Prostate gland (tissue), 2 donors: ENCODE data around the gene DSCAML1. TPM values are rescaled to one million over a fixed set of nuclear protein-coding genes. Genes with fewer than 3 reads are reported as not detected.
"Not testable (repeated sequence)": the region's sequence is repeated elsewhere in the genome, so short reads cannot be mapped to it uniquely, and the experiment has no call there.

Experiments used
- DNase-seq: peaks from one replicate; pipeline ENCODE4 v3.0.0-alpha.2; 2019; ENCODE audit warnings: low spot score
- H3K27ac ChIP-seq, 2 donors: fragments of 200-600 bp; sonication (generic); 2 replicates each; pipeline ENCODE4 v1.5.1; 2017 to 2019
- H3K27me3 ChIP-seq: fragments of 200-600 bp; sonication (generic); replicated peaks from 2 replicates; pipeline ENCODE4 v1.5.1; 2019; ENCODE audit not compliant: insufficient read depth
- H3K36me3 ChIP-seq, 2 donors: fragments of 200-600 bp; sonication (generic); 1 replicate in 1 of 2; 2 replicates in 1 of 2; pipeline versions ENCODE4 v1.5.1 to v1.8.1; 2017 to 2019
- H3K4me1 ChIP-seq: fragments of 200-600 bp; sonication (generic); replicated peaks from 2 replicates; pipeline ENCODE4 v1.5.1; 2019
- H3K4me3 ChIP-seq, 2 donors: fragments of 200-600 bp; sonication (generic); 2 replicates each; pipeline ENCODE4 v1.5.1; 2017 to 2019
- H3K9me3 ChIP-seq: fragments of 200-600 bp; sonication (generic); 2 replicates; pipeline ENCODE4 v1.5.1; 2017
- POLR2A ChIP-seq: fragments of 450-650 bp; IDR thresholded peaks from one replicate; pipeline ENCODE4 v1.6.1; 2016; ENCODE audit warnings: antibody characterized with exemption, mild to moderate bottlenecking
- POLR2AphosphoS5 ChIP-seq: sonication (generic); formaldehyde crosslinking; IDR thresholded peaks from one replicate; pipeline ENCODE4 v1.6.1; 2017; ENCODE audit warnings: antibody characterized with exemption
- WGBS: methylation state at CpG from one replicate; pipeline ENCODE4 v1.1.5; 2018; 5-methylcytosine and 5-hydroxymethylcytosine counted together
- intact Hi-C: fragments of 100-400 bp; cut with DNase I; formaldehyde crosslinking; loops from one replicate; pipeline ENCODE4 v1.14.2; 2022
- total RNA-seq, 2 donors: library from RNA; depleted of rRNA; stranded (reverse); fragments of >200 nt; gene quantifications; one replicate each; pipeline ENCODE4 v1.1.0, GENCODE V29; 2016
- TF ChIP-seq, protein P1 (sequence below), 4 experiments: fragments of 200-600 bp in 2 of 4; fragments of 450-650 bp in 2 of 4; sonication (generic) in 2 of 4; IDR thresholded peaks; 1 replicate in 3 of 4; 2 replicates in 1 of 4; pipeline ENCODE4 v1.5.1; 2016 to 2019; ENCODE audit warnings: antibody characterized with exemption in 4 of 4, mild to moderate bottlenecking in 2 of 4, moderate library complexity in 2 of 4

DSCAML1 gene
- total RNA-seq, 2 donors from 2014 or later = 0.14 to 2.8 TPM

DNA sequence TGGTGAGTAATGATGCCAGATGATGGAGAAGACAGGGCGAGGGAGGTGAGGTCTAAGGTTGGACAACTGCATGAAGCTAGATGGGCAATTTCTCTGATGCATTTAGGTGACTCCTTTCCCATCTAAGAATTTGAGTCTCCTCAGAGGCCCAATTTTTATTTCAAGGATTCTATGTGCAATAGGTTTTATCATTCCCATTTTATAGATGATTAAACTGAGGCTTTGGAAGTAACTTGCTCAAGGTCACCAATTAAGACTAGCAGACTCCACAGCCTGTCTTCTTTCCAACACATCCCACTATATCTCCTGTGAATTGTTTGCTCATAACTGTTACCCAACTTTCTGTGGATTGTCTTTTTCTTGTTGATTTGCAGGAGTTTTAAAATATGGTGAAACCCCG is 28.5 kb downstream of the DSCAML1 start:
- no peaks in the 10 kb centered on the region for H3K9me3 ChIP-seq
- intact Hi-C loops = no loop called here
- no peaks in the 10 kb centered on the region for H3K4me1 ChIP-seq
- no peak overlapping the region for H3K4me3 ChIP-seq
- WGBS = 97% methylated on average over 2 of the region's 2 CpGs
- H3K27me3 ChIP-seq = no peaks in the 10 kb centered on the region
- DNase-seq = no peak
- TF ChIP-seq, protein P1, sequence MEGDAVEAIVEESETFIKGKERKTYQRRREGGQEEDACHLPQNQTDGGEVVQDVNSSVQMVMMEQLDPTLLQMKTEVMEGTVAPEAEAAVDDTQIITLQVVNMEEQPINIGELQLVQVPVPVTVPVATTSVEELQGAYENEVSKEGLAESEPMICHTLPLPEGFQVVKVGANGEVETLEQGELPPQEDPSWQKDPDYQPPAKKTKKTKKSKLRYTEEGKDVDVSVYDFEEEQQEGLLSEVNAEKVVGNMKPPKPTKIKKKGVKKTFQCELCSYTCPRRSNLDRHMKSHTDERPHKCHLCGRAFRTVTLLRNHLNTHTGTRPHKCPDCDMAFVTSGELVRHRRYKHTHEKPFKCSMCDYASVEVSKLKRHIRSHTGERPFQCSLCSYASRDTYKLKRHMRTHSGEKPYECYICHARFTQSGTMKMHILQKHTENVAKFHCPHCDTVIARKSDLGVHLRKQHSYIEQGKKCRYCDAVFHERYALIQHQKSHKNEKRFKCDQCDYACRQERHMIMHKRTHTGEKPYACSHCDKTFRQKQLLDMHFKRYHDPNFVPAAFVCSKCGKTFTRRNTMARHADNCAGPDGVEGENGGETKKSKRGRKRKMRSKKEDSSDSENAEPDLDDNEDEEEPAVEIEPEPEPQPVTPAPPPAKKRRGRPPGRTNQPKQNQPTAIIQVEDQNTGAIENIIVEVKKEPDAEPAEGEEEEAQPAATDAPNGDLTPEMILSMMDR (IDR thresholded peaks at IDR 0.05) = no peak
- TF ChIP-seq POLR2A (no peak), POLR2AphosphoS5 (no peak)
- H3K36me3 ChIP-seq = no peaks in the 10 kb centered on the region
- no peak overlapping the region for H3K27ac ChIP-seq

DNA sequence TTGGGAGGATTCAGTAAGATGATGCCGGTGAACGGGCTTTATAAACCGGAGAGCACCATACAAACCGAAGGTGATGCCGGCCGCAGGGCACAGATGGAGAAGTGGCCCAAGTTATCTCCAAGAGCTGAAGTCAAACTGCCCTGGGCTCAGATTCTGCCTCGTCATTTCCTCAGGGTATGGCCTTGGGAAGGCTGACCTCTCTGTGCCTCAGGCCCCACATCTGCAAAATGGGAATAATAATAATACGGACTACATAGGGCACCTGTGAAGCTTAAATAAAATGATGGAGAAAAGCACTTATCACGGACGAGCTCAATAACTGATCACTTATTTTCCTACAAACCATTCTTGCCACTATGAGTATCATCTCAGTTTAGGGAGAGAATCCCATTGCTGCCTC is 29.9 kb downstream of the DSCAML1 start:
- Histone ChIP-seq H3K4me1 (no peaks in the 10 kb centered on the region), H3K27me3 (no peaks in the 10 kb centered on the region), H3K36me3 (no peaks in the 10 kb centered on the region), H3K4me3 (no peak overlapping the region), H3K9me3 (no peaks in the 10 kb centered on the region), H3K27ac (no peak overlapping the region)
- intact Hi-C loops = no loop called here
- TF ChIP-seq, protein P1 (IDR thresholded peaks at IDR 0.05) = no peak
- TF ChIP-seq POLR2A (no peak), POLR2AphosphoS5 (no peak)
- WGBS = 97% methylated on average over 10 of the region's 10 CpGs
- no peak for DNase-seq

DNA sequence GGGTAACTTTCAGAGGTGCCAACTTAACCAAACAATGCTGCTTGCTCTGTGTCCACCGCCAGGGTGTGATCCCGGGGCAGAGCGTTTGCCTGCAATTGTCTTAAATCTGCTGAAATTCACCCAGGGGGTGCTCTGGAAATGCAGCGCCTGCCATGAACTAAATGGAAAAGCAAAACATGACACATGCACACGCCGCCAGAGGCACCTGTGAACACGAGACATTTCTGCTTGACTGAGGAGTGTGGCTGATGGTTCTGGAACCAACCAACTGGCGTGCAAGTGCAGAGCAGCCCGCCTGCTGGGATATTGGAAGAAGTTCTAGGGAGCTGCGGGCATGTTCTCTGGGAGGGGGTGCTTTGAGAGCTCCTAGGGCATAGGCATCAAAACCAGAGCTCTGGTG is 30.4 kb downstream of the DSCAML1 start:
- 81% methylated on average over 10 of the region's 10 CpGs for WGBS
- intact Hi-C loops = no loop called here
- Histone ChIP-seq H3K4me1 (no peaks in the 10 kb centered on the region), H3K4me3 (no peak overlapping the region), H3K36me3 (no peaks in the 10 kb centered on the region), H3K27me3 (no peaks in the 10 kb centered on the region), H3K9me3 (no peaks in the 10 kb centered on the region), H3K27ac (no peak overlapping the region)
- TF ChIP-seq, protein P1 (IDR thresholded peaks at IDR 0.05) = no peak
- TF ChIP-seq POLR2A = no peak
- no peak for TF ChIP-seq POLR2AphosphoS5
- no peak for DNase-seq

DNA sequence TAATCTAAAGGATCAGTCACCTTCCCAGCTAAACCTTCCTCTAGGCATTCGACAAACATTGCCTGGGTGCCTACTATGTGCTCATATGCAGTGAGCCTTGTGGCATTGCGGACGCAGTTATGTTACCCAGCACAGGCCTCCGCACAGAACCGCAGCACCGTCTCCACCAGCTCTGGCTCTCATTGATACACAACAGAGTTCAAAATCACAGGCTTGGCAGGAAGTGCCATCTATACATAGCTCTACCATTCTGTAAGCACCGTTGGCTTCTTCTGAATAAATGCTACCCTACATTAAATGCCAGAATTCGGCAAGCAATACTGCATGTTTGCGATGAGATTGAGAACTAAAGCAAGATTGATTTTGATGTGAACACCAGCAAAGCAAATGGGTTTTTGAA is 31.0 kb downstream of the DSCAML1 start:
- H3K4me3 ChIP-seq = no peak overlapping the region
- TF ChIP-seq, protein P1 (IDR thresholded peaks at IDR 0.05) = no peak
- TF ChIP-seq POLR2AphosphoS5 = no peak
- no peak for TF ChIP-seq POLR2A
- H3K27ac ChIP-seq = no peak overlapping the region
- H3K9me3 ChIP-seq = no peaks in the 10 kb centered on the region
- no peaks in the 10 kb centered on the region for H3K4me1 ChIP-seq
- no peak for DNase-seq
- no peaks in the 10 kb centered on the region for H3K27me3 ChIP-seq
- 82% methylated on average over 9 of the region's 9 CpGs for WGBS
- intact Hi-C loops = no loop called here
- no peaks in the 10 kb centered on the region for H3K36me3 ChIP-seq

DNA sequence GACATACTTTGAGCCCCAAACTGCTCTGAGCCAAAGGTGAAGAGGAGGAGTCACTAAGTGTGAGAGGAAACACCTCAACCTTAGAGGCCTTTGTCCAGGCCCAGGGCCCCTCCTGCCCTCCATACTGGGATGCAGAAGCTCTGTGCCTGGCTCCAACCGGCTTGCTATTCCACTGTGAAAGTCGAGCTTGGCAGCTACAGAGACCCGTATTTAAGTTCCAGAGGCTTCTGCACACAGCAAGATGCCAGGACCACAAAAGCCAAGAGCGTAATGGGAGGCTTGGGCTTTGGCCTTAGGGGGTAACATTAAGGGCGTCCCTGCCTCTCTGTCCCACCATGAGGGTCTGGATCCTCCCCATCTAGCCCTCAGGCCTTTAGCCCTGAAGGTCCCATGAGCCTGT is 31.9 kb downstream of the DSCAML1 start:
- intact Hi-C loops = no loop called here
- Histone ChIP-seq H3K36me3 (no peaks in the 10 kb centered on the region), H3K4me1 (no peaks in the 10 kb centered on the region), H3K9me3 (no peaks in the 10 kb centered on the region), H3K27ac (no peak overlapping the region), H3K4me3 (no peak overlapping the region), H3K27me3 (no peaks in the 10 kb centered on the region)
- no peak for DNase-seq
- TF ChIP-seq, protein P1 (IDR thresholded peaks at IDR 0.05) = no peak
- no peak for TF ChIP-seq POLR2AphosphoS5
- no peak for TF ChIP-seq POLR2A
- WGBS = 67% methylated on average over 5 of the region's 5 CpGs

DNA sequence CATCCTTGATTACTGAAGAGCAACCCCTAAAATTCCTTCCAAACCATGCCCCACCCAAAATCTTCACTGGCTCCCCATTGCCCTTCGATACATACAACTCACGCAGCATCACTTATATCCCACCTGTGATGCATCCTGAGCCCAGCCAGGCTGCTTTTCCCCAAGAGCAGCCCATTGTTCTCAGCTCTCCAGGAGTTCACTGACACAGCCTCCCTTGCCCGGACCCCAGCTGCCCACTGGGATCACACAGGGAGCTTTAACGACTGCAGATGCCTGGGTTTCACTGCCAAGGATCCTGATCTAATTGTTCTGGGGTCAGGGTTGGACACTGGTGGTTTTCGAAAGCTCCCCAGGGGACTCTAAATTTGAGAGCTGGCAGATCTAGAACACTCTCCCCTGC is 33.6 kb downstream of the DSCAML1 start:
- intact Hi-C loops, H3K4me3 ChIP-seq: not testable (repeated sequence)
- WGBS = 65% methylated on average over 5 of the region's 5 CpGs

More for the DNA sequence above, 33.6 kb downstream of the DSCAML1 start:
- not testable (repeated sequence) for DNase-seq, H3K36me3 ChIP-seq, H3K27ac ChIP-seq, H3K27me3 ChIP-seq, H3K9me3 ChIP-seq, H3K4me1 ChIP-seq
